Measurements from ENCODE around the gene LRRC4. TPM values are rescaled to one million over a fixed set of nuclear protein-coding genes. Genes with fewer than 3 reads are reported as not detected.

Gene LRRC4
- total and polyA plus RNA-seq, 3 donors from 2014 or later: 10.2 to 17.0 (median 12.5) TPM

Other genes starting within 250 kb of the LRRC4 start
- under 1 TPM; 0.31 to 0.55 TPM for gene LEP, start 209.8 kb upstream of the LRRC4 start, total RNA-seq
- gene LEP, start 209.8 kb upstream of the LRRC4 start, polyA plus RNA-seq (ENCODE audit: insufficient read depth, low read depth, low replicate concordance): 0.46 TPM

Measured in testis (tissue), 3 donors.